ENCODE measurements around the gene SLC26A6.

DNA sequence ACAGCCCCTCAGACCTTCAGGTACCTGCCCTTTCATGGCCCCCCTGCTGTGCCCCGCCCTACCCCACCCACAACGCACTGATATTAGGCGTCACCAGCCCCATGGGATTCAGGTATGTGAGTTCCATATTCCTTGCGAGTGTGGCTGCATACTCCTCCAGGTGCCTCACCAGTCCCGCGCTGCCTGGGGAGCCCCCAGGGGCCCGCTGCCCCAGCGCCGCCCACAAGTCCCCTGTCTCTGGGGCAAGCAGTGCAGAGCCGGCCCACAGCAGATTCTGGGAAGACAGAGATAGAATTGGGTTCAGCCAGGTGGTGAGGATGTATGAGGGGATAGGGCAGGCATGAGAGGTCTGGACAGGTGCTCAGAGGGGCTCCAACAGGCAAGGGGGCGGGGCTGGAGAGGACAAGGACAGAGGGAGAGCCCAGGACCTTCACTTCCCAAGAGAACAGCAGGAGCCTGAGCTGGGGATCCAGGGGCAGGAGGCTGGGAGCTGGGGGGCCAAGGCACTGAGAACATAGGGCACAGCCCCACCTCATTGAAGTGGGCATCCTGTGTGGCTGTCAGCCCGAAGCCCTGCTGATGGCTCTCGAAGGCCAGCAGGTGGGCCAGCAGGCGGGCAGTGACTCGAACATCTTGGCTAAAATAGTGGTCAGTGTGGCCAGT, 13.1 kb upstream of the SLC26A6 start:
- TF ChIP-seq, protein P1, sequence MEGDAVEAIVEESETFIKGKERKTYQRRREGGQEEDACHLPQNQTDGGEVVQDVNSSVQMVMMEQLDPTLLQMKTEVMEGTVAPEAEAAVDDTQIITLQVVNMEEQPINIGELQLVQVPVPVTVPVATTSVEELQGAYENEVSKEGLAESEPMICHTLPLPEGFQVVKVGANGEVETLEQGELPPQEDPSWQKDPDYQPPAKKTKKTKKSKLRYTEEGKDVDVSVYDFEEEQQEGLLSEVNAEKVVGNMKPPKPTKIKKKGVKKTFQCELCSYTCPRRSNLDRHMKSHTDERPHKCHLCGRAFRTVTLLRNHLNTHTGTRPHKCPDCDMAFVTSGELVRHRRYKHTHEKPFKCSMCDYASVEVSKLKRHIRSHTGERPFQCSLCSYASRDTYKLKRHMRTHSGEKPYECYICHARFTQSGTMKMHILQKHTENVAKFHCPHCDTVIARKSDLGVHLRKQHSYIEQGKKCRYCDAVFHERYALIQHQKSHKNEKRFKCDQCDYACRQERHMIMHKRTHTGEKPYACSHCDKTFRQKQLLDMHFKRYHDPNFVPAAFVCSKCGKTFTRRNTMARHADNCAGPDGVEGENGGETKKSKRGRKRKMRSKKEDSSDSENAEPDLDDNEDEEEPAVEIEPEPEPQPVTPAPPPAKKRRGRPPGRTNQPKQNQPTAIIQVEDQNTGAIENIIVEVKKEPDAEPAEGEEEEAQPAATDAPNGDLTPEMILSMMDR (conservative IDR thresholded peaks at IDR 0.05): no peak
- TF ChIP-seq ZFX (IDR thresholded peaks at IDR 0.05): no peak
